Hematopoietic multipotent progenitor cell treated with erythropoietin and hydrocortisone succinate and interleukin-3 and kit ligand, for 17 days (in vitro differentiated cells): ENCODE results near the gene DNMT1.
"Not testable (repeated sequence)": the region's sequence is repeated elsewhere in the genome, so short reads cannot be mapped to it uniquely, and the experiment has no call there.

ENCODE experiments used
- DNase-seq: peaks from one replicate; pipeline ENCODE4 v3.0.0-alpha.2; 2015; ENCODE audit warnings: low spot score

DNMT1 gene

GRCh38 chr19:10182847-10183246 is 11.9 kb downstream of the DNMT1 start:
- DNase-seq: no peak

DNA sequence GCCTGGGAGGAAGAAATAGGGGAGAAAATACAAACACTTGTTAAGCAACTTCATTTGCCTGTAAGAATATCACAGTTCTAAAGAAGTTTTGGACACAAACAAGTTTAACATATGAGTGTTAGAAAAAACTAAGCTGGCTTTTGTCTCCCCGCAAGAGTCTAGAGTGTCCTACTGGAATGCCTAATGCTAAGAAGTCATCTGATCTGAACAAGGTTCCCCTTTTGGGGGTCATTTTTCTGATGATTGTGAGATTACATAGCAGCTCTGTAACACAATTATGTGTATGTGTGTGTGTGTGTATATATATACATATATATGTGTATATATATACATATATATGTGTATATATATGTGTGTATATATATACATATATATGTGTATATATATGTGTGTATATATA is 12.7 kb downstream of the DNMT1 start:
- no peak for DNase-seq

- DNase-seq: no peak
Measured at GRCh38 chr19:10180459-10180858, 14.3 kb downstream of the DNMT1 start.

GRCh38 chr19:10180024-10180423 is 14.7 kb downstream of the DNMT1 start:
- not testable (repeated sequence) for DNase-seq

- no peak for DNase-seq
Measured at GRCh38 chr19:10173527-10173926, 21.2 kb downstream of the DNMT1 start.

GRCh38 chr19:10168386-10168948 is 26.3 kb downstream of the DNMT1 start:
- DNase-seq: no peak

DNA sequence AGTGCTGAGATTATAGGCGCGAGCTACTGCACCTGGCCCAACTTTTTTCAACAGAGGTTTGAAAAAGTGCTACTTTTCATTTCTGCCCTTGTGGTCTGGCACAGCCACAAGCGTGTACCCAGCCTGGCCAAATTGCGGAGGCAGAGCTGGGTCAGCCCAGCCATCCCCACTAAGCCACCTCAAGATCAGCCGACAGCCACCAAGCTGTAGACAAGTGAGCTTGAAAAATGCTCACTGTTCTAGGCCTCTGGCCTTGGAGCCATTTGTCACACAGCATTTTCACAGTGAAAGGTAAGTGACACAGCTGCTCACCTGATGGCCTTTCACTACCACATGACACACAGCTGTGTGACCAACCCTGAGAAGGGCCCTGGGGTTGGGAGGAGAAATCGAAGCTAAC is 27.3 kb downstream of the DNMT1 start:
- no peak for DNase-seq

GRCh38 chr19:10166501-10166900 is 28.3 kb downstream of the DNMT1 start:
- DNase-seq: not testable (repeated sequence)

GRCh38 chr19:10166046-10166445 is 28.7 kb downstream of the DNMT1 start:
- no peak for DNase-seq

DNA sequence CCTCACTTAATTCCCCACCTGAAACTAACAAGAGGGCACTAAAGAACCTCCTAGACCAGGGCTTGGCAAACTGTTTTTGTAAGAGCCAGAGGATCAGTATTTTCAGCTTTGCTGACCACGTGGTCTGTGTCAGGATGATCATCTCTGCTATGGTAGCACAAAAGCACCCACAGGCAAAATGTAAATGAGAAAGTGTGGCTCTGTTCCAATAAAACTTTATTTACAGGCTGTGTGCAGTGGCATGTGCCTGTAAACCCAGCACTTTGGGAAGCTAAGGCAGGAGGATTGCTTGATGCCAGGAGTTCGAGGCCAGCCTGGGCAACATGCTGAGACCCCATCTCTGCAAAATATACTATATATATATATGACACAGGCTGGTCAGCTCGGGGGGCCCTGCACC is 31.2 kb downstream of the DNMT1 start:
- DNase-seq: no peak

GRCh38 chr19:10159610-10160009 is 35.1 kb downstream of the DNMT1 start:
- no peak for DNase-seq

GRCh38 chr19:10158485-10158884 is 36.3 kb downstream of the DNMT1 start:
- no peak for DNase-seq

DNA sequence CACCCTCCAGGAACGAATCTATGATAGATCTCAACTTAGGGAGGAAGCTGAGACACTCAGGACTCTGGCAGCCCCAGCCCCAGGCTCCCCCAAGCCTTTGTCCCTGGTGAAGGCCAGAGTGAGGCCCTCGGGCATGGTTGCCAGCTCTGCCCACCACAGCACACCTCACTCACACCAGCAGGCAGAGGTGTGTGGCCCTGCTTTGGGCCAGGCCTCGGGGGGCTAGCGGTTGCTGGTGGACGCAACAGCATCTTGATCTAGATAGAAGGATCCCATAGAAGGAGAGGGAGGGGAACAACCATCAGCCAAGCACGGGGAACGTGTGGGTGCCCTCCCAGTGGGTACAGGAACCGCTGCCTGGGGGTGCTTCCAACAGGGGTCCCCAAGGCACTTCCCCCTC is 36.7 kb downstream of the DNMT1 start:
- no peak for DNase-seq

- DNase-seq: no peak
Measured at GRCh38 chr19:10155839-10156238, 38.9 kb downstream of the DNMT1 start.

DNA sequence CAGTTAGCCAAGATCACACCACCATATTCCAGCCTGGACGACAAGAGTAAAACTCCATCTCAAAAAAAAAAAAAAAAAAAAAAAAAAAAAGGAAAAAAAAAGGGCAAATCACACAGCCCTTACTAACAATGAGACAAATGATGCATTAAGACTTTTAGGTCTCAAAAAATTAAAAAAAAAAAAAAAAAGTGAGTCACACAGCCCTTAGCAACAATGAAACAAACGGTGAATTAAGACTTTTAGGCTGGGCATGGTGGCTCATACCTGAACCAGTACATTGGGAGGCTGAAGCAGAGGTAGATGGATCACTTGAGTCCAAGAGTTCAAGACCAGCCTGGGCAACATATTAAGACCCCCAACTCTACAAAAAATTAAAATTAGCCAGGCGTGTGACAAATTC is 42.7 kb downstream of the DNMT1 start:
- DNase-seq: no peak

GRCh38 chr19:10151521-10151920 is 43.2 kb downstream of the DNMT1 start:
- no peak for DNase-seq

GRCh38 chr19:10149427-10149826 is 45.3 kb downstream of the DNMT1 start:
- no peak for DNase-seq

DNA sequence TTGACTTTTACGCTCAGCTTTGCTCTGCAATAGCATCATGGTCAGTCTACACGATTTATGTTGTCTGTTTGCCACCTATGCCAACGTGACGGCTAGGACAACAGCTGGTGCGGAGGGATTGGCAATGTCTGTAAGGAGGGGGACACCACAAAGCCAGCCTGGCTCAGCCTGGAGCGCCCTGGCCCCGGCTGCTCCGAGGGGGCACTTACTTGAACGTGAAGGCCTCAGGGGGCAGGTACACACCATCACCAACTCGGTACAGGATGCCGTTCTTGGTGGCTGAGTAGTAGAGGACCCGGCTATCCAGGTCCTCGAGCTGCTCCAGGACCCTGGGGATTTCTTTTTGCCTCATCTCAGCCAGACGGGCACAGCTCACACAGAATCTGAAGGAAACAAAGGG is 48.6 kb downstream of the DNMT1 start:
- DNase-seq: no peak

DNA sequence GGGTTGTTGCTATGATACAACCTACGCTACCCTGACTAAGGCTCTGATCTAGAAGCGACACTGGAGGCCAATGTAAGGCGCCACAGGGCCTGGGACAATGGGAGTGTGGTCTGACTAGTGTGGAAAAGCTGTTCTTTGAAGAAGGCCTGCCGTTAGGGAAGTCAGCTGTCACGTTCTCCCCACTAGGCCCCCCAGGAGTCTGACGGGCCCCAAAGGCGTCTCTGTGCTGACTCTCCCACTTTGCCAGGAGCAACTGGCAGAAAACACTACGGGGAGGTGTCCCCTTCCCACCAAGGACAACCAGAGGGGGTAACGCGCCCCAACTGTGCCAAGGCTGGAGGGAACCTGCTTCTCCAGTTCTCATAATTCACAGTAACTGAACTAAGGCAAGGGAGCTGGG is 49.7 kb downstream of the DNMT1 start:
- no peak for DNase-seq

GRCh38 chr19:10144361-10144760 is 50.4 kb downstream of the DNMT1 start:
- DNase-seq: no peak

DNA sequence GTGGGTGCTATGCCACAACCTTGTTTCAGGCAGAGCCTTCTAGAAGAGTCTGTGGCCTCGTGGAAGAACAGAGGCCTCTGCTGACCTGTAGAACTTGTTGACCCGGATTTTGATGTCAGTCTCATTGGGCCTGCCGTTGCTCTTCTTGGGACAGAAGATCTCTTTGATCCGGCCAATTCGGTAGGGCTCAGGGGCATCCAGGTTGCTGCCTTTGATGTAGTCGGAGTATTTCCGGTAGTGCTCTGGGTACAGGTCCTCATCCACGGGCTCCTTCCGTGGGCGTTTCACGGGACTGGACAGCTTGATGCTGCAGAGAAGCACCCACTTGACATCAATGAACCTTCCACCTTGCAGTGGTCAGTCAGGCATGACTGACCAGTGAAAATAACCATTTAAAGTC is 51.1 kb downstream of the DNMT1 start:
- DNase-seq: no peak

DNA sequence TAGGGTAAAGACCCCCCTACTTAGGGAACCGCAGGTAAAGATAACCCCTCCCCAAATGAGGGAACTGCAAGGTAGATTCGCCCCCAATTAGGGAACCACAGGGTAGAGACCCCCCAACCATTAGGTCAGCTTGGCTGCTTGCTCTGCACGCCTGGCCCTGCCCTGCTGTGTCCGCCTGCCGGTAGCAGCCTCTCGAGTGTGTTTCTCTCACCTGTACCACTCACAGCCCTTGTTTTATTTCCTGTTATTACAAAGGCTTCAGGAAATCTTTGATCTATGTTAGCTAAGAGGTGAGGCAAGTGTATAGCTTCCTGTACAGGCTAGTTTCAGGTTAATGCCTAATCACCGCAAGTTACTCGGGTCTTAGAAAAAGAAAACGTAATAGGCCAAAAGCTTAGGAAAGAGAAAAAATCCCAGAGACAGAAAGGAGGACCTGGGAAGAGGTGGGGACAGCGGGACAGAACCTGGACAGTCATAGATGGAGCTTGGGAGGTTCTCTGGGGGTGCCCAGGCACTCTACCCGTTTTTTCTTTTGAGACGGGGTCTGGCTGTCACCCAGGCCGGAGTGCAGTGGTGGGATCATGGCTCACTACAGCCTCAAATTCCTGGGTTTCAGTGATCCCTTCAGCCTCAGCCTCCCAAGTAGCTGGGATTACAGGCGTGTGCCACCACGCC is 51.9 kb downstream of the DNMT1 start:
- no peak for DNase-seq

- no peak for DNase-seq
Measured at GRCh38 chr19:10141973-10142372, 52.8 kb downstream of the DNMT1 start.

GRCh38 chr19:10141479-10141878 is 53.3 kb downstream of the DNMT1 start:
- DNase-seq: no peak
